ENCODE results near the gene PKN1. TPM values are rescaled to one million over a fixed set of nuclear protein-coding genes. Genes with fewer than 3 reads are reported as not detected.
A peak's percentile ranks its signal among the peaks of the same experiment; 100 is the strongest.

PKN1 gene
- total RNA-seq, 1 donor from 2014 or later, result 57.9 TPM

GRCh38 chr19:14510311-14511228, 77.5 kb downstream of the PKN1 start:
- peak overlapping the region in 1 of 3 donors; percentile 26 for H3K4me3 ChIP-seq (ENCODE audit: low read length in 3 of 3)
- no peaks in the 10 kb centered on the region for H3K27me3 ChIP-seq (ENCODE audit: control insufficient read depth in 3 of 3, insufficient read depth in 3 of 3, low read length in 3 of 3)
- H3K9ac ChIP-seq (ENCODE audit: low read depth in 1 of 3, low read length in 3 of 3), result no peak overlapping the region
- H3K4me1 ChIP-seq (ENCODE audit: control insufficient read depth in 3 of 3, insufficient read depth in 3 of 3, low read length in 3 of 3), result peaks cover 24 to 31% (median 28%) of the 10 kb centered on the region in 3 donors
- no peaks in the 10 kb centered on the region for H3K9me3 ChIP-seq (ENCODE audit: control insufficient read depth in 3 of 3, low read length in 3 of 3)
- peak overlapping the region; percentile 49 for H3K27ac ChIP-seq (ENCODE audit: low read depth, low read length)
- H3K36me3 ChIP-seq (ENCODE audit: control insufficient read depth in 3 of 3, insufficient read depth in 3 of 3, low read length in 3 of 3), result peaks cover 16 to 19% (median 18%) of the 10 kb centered on the region in 3 donors

GRCh38 chr19:14511229-14511593, 78.1 kb downstream of the PKN1 start:
- peak overlapping the region; percentile 23 for H3K27ac ChIP-seq (ENCODE audit: low read depth, low read length)
- H3K9ac ChIP-seq (ENCODE audit: low read depth in 1 of 3, low read length in 3 of 3), result no peak overlapping the region
- H3K4me3 ChIP-seq (ENCODE audit: low read length in 3 of 3), result no peak overlapping the region
- H3K27me3 ChIP-seq (ENCODE audit: control insufficient read depth in 3 of 3, insufficient read depth in 3 of 3, low read length in 3 of 3), result no peaks in the 10 kb centered on the region
- no peaks in the 10 kb centered on the region for H3K9me3 ChIP-seq (ENCODE audit: control insufficient read depth in 3 of 3, low read length in 3 of 3)
- peaks cover 31 to 37% (median 34%) of the 10 kb centered on the region in 3 donors for H3K4me1 ChIP-seq (ENCODE audit: control insufficient read depth in 3 of 3, insufficient read depth in 3 of 3, low read length in 3 of 3)
- H3K36me3 ChIP-seq (ENCODE audit: control insufficient read depth in 3 of 3, insufficient read depth in 3 of 3, low read length in 3 of 3), result peaks cover 22 to 25% (median 23%) of the 10 kb centered on the region in 3 donors

- no peaks in the 10 kb centered on the region for H3K9me3 ChIP-seq (ENCODE audit: control insufficient read depth in 3 of 3, low read length in 3 of 3)
- H3K27ac ChIP-seq (ENCODE audit: low read depth, low read length), result no peak overlapping the region
- no peaks in the 10 kb centered on the region for H3K27me3 ChIP-seq (ENCODE audit: control insufficient read depth in 3 of 3, insufficient read depth in 3 of 3, low read length in 3 of 3)
- H3K9ac ChIP-seq (ENCODE audit: low read depth in 1 of 3, low read length in 3 of 3), result no peak overlapping the region
- H3K4me1 ChIP-seq (ENCODE audit: control insufficient read depth in 3 of 3, insufficient read depth in 3 of 3, low read length in 3 of 3), result peaks cover 42 to 47% (median 44%) of the 10 kb centered on the region in 3 donors
- no peak overlapping the region for H3K4me3 ChIP-seq (ENCODE audit: low read length in 3 of 3)
- H3K36me3 ChIP-seq (ENCODE audit: control insufficient read depth in 3 of 3, insufficient read depth in 3 of 3, low read length in 3 of 3), result peaks cover 25 to 31% (median 30%) of the 10 kb centered on the region in 3 donors
Observed at GRCh38 chr19:14512406-14512961, 79.4 kb downstream of the PKN1 start.

- peaks cover 25 to 31% (median 30%) of the 10 kb centered on the region in 3 donors for H3K36me3 ChIP-seq (ENCODE audit: control insufficient read depth in 3 of 3, insufficient read depth in 3 of 3, low read length in 3 of 3)
- H3K27ac ChIP-seq (ENCODE audit: low read depth, low read length), result peak overlapping the region; percentile 4
- no peaks in the 10 kb centered on the region for H3K27me3 ChIP-seq (ENCODE audit: control insufficient read depth in 3 of 3, insufficient read depth in 3 of 3, low read length in 3 of 3)
- H3K9me3 ChIP-seq (ENCODE audit: control insufficient read depth in 3 of 3, low read length in 3 of 3), result no peaks in the 10 kb centered on the region
- no peak overlapping the region for H3K4me3 ChIP-seq (ENCODE audit: low read length in 3 of 3)
- H3K4me1 ChIP-seq (ENCODE audit: control insufficient read depth in 3 of 3, insufficient read depth in 3 of 3, low read length in 3 of 3), result peaks cover 43 to 48% (median 46%) of the 10 kb centered on the region in 3 donors
- peak overlapping the region in 2 of 3 donors; percentile 19 to 54 for H3K9ac ChIP-seq (ENCODE audit: low read depth in 1 of 3, low read length in 3 of 3)
Observed at GRCh38 chr19:14514215-14514863, 81.2 kb downstream of the PKN1 start.

GRCh38 chr19:14515501-14516047, 82.5 kb downstream of the PKN1 start:
- H3K9ac ChIP-seq (ENCODE audit: low read depth in 1 of 3, low read length in 3 of 3), result peak overlapping the region; percentile 54 to 99 (median 80)
- no peaks in the 10 kb centered on the region for H3K27me3 ChIP-seq (ENCODE audit: control insufficient read depth in 3 of 3, insufficient read depth in 3 of 3, low read length in 3 of 3)
- no peaks in the 10 kb centered on the region for H3K9me3 ChIP-seq (ENCODE audit: control insufficient read depth in 3 of 3, low read length in 3 of 3)
- H3K4me1 ChIP-seq (ENCODE audit: control insufficient read depth in 3 of 3, insufficient read depth in 3 of 3, low read length in 3 of 3), result peaks cover 40 to 52% (median 50%) of the 10 kb centered on the region in 3 donors
- H3K4me3 ChIP-seq (ENCODE audit: low read length in 3 of 3), result peak overlapping the region; percentile 79 to 96 (median 95)
- H3K36me3 ChIP-seq (ENCODE audit: control insufficient read depth in 3 of 3, insufficient read depth in 3 of 3, low read length in 3 of 3), result peaks cover 25 to 31% (median 30%) of the 10 kb centered on the region in 3 donors
- no peak overlapping the region for H3K27ac ChIP-seq (ENCODE audit: low read depth, low read length)

GRCh38 chr19:14516048-14516534, 83.0 kb downstream of the PKN1 start:
- H3K4me1 ChIP-seq (ENCODE audit: control insufficient read depth in 3 of 3, insufficient read depth in 3 of 3, low read length in 3 of 3), result peaks cover 40 to 52% (median 50%) of the 10 kb centered on the region in 3 donors
- no peaks in the 10 kb centered on the region for H3K27me3 ChIP-seq (ENCODE audit: control insufficient read depth in 3 of 3, insufficient read depth in 3 of 3, low read length in 3 of 3)
- no peak overlapping the region for H3K27ac ChIP-seq (ENCODE audit: low read depth, low read length)
- peak overlapping the region; percentile 79 to 96 (median 95) for H3K4me3 ChIP-seq (ENCODE audit: low read length in 3 of 3)
- peak overlapping the region; percentile 54 to 99 (median 80) for H3K9ac ChIP-seq (ENCODE audit: low read depth in 1 of 3, low read length in 3 of 3)
- H3K36me3 ChIP-seq (ENCODE audit: control insufficient read depth in 3 of 3, insufficient read depth in 3 of 3, low read length in 3 of 3), result peaks cover 25 to 31% (median 30%) of the 10 kb centered on the region in 3 donors
- H3K9me3 ChIP-seq (ENCODE audit: control insufficient read depth in 3 of 3, low read length in 3 of 3), result no peaks in the 10 kb centered on the region

GRCh38 chr19:14516746-14517438, 83.8 kb downstream of the PKN1 start:
- no peaks in the 10 kb centered on the region for H3K27me3 ChIP-seq (ENCODE audit: control insufficient read depth in 3 of 3, insufficient read depth in 3 of 3, low read length in 3 of 3)
- peak overlapping the region; percentile 80 to 100 (median 99) for H3K9ac ChIP-seq (ENCODE audit: low read depth in 1 of 3, low read length in 3 of 3)
- peak overlapping the region; percentile 79 to 96 (median 95) for H3K4me3 ChIP-seq (ENCODE audit: low read length in 3 of 3)
- peak overlapping the region; percentile 99 for H3K27ac ChIP-seq (ENCODE audit: low read depth, low read length)
- H3K4me1 ChIP-seq (ENCODE audit: control insufficient read depth in 3 of 3, insufficient read depth in 3 of 3, low read length in 3 of 3), result peaks cover 40 to 52% (median 50%) of the 10 kb centered on the region in 3 donors
- peaks cover 25 to 31% (median 31%) of the 10 kb centered on the region in 3 donors for H3K36me3 ChIP-seq (ENCODE audit: control insufficient read depth in 3 of 3, insufficient read depth in 3 of 3, low read length in 3 of 3)
- no peaks in the 10 kb centered on the region for H3K9me3 ChIP-seq (ENCODE audit: control insufficient read depth in 3 of 3, low read length in 3 of 3)

- peaks cover 40 to 52% (median 50%) of the 10 kb centered on the region in 3 donors for H3K4me1 ChIP-seq (ENCODE audit: control insufficient read depth in 3 of 3, insufficient read depth in 3 of 3, low read length in 3 of 3)
- no peaks in the 10 kb centered on the region for H3K9me3 ChIP-seq (ENCODE audit: control insufficient read depth in 3 of 3, low read length in 3 of 3)
- H3K36me3 ChIP-seq (ENCODE audit: control insufficient read depth in 3 of 3, insufficient read depth in 3 of 3, low read length in 3 of 3), result peaks cover 25 to 33% (median 31%) of the 10 kb centered on the region in 3 donors
Observed at GRCh38 chr19:14517446-14517839, 84.3 kb downstream of the PKN1 start.

More at GRCh38 chr19:14517446-14517839, 84.3 kb downstream of the PKN1 start:
- H3K27ac ChIP-seq (ENCODE audit: low read depth, low read length), result peak overlapping the region; percentile 99
- peak overlapping the region; percentile 79 to 96 (median 95) for H3K4me3 ChIP-seq (ENCODE audit: low read length in 3 of 3)
- H3K27me3 ChIP-seq (ENCODE audit: control insufficient read depth in 3 of 3, insufficient read depth in 3 of 3, low read length in 3 of 3), result no peaks in the 10 kb centered on the region
- peak overlapping the region; percentile 80 to 100 (median 99) for H3K9ac ChIP-seq (ENCODE audit: low read depth in 1 of 3, low read length in 3 of 3)

All from skeletal muscle tissue (tissue), 4 donors.